DMS153 treated with DMSO at 0.1 percent for 48 hours (cell line): ENCODE data around the gene DDX24.

Source experiments
- DNase-seq: peaks from one replicate; lab custom pipeline; 2025; ENCODE audit not compliant: unreplicated experiment; lab: John Stamatoyannopoulos, UW

The DDX24 gene

GRCh38 chr14:94115058-94115591 is 34.1 kb upstream of the DDX24 start:
- DNase-seq, result peak; percentile 10

GRCh38 chr14:94114589-94115057 is 33.6 kb upstream of the DDX24 start:
- no peak for DNase-seq

GRCh38 chr14:94113908-94114588 is 33.0 kb upstream of the DDX24 start:
- no peak for DNase-seq

DNA sequence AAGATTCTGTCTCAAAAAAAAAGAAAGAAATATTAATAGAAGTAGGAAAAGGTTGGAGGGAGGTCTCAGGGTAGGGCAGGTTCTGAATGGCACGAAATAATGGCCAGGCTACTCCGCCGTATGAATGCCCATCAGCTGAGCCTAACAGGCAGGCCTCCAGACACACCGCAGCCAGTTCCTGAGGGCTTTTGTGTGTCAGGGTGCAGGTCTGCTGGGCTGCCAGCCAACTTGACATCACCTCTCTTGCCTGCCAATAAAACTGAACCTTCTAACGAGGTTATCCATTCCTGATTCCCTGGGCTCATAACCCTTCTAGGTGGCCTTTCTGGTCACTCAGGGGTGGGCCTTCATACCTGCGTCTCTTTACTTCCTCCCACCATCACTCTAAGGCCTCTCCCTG is 32.5 kb upstream of the DDX24 start:
- peak; percentile 1 for DNase-seq

GRCh38 chr14:94113073-94113472 is 32.1 kb upstream of the DDX24 start:
- no peak for DNase-seq

GRCh38 chr14:94112513-94113063 is 31.6 kb upstream of the DDX24 start:
- DNase-seq, result no peak

GRCh38 chr14:94111276-94112095 is 30.5 kb upstream of the DDX24 start:
- no peak for DNase-seq

DNA sequence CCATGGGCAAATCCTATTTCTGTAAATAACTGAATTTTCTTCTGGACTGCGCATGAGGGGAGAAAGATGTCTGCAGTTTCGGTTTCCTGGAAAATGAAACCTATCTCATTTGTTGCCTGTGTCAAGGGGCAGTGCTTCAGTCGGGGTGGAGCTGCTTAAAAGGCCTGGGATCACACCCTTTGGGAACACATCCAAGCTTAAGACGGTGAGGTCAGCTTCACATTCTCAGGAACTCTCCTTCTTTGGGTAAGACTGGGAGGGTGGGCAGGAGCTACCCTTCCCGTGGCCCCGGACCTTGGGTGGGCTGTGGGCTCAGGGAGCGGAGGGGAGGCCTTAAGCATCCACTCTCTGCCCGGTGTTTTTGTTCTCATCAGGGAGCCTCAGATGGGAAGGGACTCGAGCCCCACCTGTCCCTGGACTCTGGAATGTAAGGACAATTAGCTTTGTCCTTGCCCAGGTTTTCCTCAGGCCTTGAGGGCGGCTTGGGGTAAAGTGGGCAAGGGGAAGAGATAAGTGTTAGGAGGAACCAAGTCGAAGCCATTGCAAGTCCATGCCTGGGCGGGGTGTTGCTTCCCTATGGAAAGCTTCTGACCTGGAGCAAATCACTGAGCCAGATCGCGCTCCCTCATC is 29.7 kb upstream of the DDX24 start, which contains the start of gene IFI27:
IFI27 (plus strand) TSS at position 185 of the 630 bp plus-strand sequence.
- DNase-seq, result no peak

GRCh38 chr14:94109915-94110250 is 28.9 kb upstream of the DDX24 start:
- no peak for DNase-seq

- DNase-seq, result no peak
Measured at GRCh38 chr14:94104731-94105130, 23.7 kb upstream of the DDX24 start.

DNA sequence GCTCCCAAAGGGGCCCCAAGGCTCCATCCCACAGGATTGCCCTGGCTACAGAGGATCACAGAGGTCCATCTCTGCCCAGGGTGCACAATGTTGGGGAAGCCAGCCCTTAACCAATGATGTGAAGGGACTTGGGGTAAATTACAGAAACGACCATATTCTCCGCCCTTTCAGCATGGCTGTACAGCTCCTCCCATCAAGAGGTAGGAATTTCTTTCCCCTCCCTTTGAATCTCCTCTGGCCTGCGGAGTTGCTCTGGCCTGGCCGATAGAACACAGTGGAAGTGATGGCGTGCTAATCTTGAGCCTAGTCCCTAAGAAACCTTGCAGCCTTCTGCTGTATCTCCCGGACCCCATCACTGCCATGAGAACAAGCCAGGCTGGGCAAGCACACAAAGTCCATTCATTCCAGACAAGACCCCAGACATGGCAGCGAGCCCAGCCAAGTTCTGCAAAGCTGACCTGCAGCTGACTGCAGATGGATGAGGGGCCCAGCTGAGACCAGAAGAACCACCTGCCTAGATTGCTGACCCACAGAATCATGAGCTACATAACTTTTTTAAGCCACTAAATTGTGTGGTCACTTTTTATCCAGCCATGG is 22.6 kb upstream of the DDX24 start:
- no peak for DNase-seq

GRCh38 chr14:94102768-94103482 is 21.9 kb upstream of the DDX24 start:
- no peak for DNase-seq

GRCh38 chr14:94101748-94102147 is 20.7 kb upstream of the DDX24 start:
- DNase-seq, result no peak

- DNase-seq, result no peak
Measured at GRCh38 chr14:94100847-94101246, 19.8 kb upstream of the DDX24 start.

GRCh38 chr14:94099006-94099405 is 18.0 kb upstream of the DDX24 start:
- no peak for DNase-seq

GRCh38 chr14:94098326-94098992 is 17.5 kb upstream of the DDX24 start:
- no peak for DNase-seq

GRCh38 chr14:94097091-94097490 is 16.1 kb upstream of the DDX24 start:
- DNase-seq, result no peak

- DNase-seq, result no peak
Measured at GRCh38 chr14:94093418-94093817, 12.4 kb upstream of the DDX24 start.

- DNase-seq, result no peak
Measured at GRCh38 chr14:94089479-94089878, 8.5 kb upstream of the DDX24 start.

- DNase-seq, result no peak
Measured at GRCh38 chr14:94088516-94088915, 7.5 kb upstream of the DDX24 start.
